Activated CD8-positive, alpha-beta memory T cell treated with anti-CD3 and anti-CD28 coated beads, Interleukin-2, amount 10 ng/mL, durations not matched to agents 7 days and 5 days (primary cell): ENCODE results near the gene UBE2E2. TPM values are rescaled to one million over a fixed set of nuclear protein-coding genes. Genes with fewer than 3 reads are reported as not detected.

ENCODE experiments used
- ATAC-seq: fragments of 150-1000 bp; cut with Tn5 transposase; one replicate; pipeline ENCODE4 v1.10.0; 2021; ENCODE audit warnings: moderate library complexity
- CTCF ChIA-PET: fragments of 350-600 bp; sonication (Branson Sonifier 250); formaldehyde crosslinking; loops from one replicate; lab custom pipeline; 2021; ENCODE audit warnings: antibody characterized with exemption; lab: Charles Lee
- DNase-seq: peaks from one replicate; pipeline ENCODE4 v3.0.0-alpha.2; 2020
- H3K27ac Mint-ChIP-seq: one replicate; pipeline ENCODE4 v1.8.0; 2021; ENCODE audit warnings: mild to moderate bottlenecking, mixed read lengths
- H3K27me3 Mint-ChIP-seq: one replicate; pipeline ENCODE4 v1.8.0; 2021; ENCODE audit warnings: mixed read lengths
- H3K36me3 Mint-ChIP-seq: one replicate; pipeline ENCODE4 v1.8.0; 2021; ENCODE audit warnings: mild to moderate bottlenecking, mixed read lengths
- H3K4me1 Mint-ChIP-seq: one replicate; pipeline ENCODE4 v1.8.0; 2021; ENCODE audit warnings: mixed read lengths
- H3K4me3 Mint-ChIP-seq: one replicate; pipeline ENCODE4 v1.8.0; 2021; ENCODE audit warnings: mild to moderate bottlenecking, moderate library complexity, mixed read lengths
- H3K9me3 Mint-ChIP-seq: one replicate; pipeline ENCODE4 v1.8.0; 2022; ENCODE audit warnings: low read depth, mixed read lengths
- total RNA-seq, 2 experiments: library from RNA; stranded (reverse); gene quantifications; one replicate each; pipeline ENCODE4 v1.2.3, GENCODE V29; 2021

UBE2E2 gene
- total RNA-seq, 2 experiments from 2014 or later, result 0.77 to 0.82 TPM

DNA sequence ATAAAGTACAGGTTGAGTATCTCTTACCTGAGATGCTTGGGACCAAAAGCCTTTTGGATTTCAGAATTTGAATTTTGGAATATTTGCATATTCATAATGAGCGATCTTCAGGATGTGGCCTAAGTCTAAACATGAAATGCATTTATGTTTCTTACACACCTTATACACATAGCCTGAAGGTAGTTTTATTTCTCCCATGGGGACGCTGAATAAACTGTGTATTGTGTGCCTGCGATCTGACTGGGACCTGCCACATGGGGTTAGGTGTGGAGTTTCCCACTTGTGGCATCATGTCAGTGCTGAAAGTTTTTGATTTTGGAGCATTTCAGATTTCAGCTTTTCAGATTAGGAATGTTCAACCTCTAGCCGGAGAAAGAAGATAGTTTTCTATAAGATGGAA, 35.5 kb downstream of the UBE2E2 start:
- CTCF ChIA-PET, result no interaction called here
- DNase-seq (no peak), ATAC-seq (no peak)
- H3K36me3 Mint-ChIP-seq, result no peaks in the 10 kb centered on the region
- H3K4me1 Mint-ChIP-seq, result no peaks in the 10 kb centered on the region
- no peaks in the 10 kb centered on the region for H3K27me3 Mint-ChIP-seq
- H3K27ac Mint-ChIP-seq, result no peak overlapping the region
- H3K4me3 Mint-ChIP-seq, result no peak overlapping the region
- H3K9me3 Mint-ChIP-seq, result no peaks in the 10 kb centered on the region

DNA sequence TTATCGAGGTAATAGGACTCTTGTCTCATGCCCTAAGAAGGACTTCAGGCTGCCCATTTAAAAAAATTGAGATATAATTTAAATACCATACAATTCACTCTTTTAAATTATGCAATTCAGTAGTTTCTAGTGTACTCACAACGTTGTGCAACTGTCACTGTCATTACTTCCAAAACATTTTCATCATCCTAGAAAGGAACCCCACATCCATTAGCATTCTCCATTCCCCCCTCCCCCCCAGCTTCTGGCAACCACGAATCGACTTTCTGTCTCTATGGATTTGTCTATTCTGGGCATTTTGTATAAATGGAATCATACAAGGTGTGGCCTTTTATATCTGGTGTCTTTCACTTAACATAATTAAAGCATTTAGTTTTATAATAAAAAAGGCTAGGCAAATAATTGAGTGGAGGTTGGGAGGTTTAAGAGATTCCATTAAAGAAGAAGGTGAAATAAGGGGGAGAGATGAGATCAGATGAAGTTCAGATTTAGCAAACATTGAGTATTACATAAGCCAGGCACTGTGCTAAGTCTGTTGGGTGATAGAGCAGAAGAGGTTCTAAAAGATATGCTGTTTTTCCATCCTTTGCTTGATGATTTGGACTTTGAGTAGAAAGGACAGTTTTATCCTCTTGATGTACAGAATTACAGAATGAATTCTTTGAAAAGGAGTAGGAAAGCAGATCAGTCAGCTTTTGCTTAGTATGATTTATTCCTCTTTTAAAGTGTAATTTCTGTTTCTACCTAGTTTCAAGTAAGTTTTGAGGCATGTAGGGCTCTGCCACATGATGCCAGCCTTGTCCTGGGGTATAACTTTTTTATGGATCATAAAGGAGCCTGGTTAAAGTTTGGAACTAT, 36.3 kb downstream of the UBE2E2 start:
- ATAC-seq, result no peak
- no peaks in the 10 kb centered on the region for H3K4me1 Mint-ChIP-seq
- H3K9me3 Mint-ChIP-seq, result no peaks in the 10 kb centered on the region
- DNase-seq, result no peak
- H3K27me3 Mint-ChIP-seq, result no peaks in the 10 kb centered on the region
- CTCF ChIA-PET, result no interaction called here
- H3K4me3 Mint-ChIP-seq, result no peak overlapping the region
- H3K36me3 Mint-ChIP-seq, result no peaks in the 10 kb centered on the region
- H3K27ac Mint-ChIP-seq, result no peak overlapping the region

DNA sequence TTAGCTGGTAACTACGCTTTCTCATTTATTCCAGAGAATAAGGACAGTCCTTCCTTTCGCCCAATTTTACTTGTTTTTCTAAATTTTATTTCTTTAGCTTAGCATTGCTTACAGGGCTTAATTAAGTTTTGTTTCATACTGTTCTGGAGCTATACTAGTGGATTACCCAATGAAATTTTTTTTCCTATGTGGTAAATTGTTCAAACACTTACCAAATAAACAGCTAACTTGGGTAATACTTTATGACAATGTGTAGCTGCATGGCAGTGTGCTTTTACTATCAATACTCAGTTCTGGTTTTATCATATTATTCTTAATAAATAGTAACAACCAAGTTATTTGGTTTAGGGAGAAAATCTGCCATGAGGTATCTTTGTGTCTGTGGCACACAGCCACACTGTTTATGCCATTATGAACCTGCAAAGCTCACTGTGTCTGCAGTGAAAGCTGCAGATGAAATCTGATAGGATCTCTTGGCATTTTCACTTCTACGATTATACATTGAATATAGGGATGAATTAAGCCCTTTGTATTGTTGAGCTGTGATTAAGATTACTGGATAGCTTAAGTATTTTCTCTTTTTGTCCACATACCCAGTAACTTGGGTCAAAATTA, 37.2 kb downstream of the UBE2E2 start:
- ATAC-seq, result no peak
- Mint-ChIP-seq H3K27ac (no peak overlapping the region), H3K4me1 (no peaks in the 10 kb centered on the region), H3K27me3 (no peaks in the 10 kb centered on the region), H3K4me3 (no peak overlapping the region), H3K9me3 (no peaks in the 10 kb centered on the region), H3K36me3 (no peaks in the 10 kb centered on the region)
- CTCF ChIA-PET, result no interaction called here
- no peak for DNase-seq

DNA sequence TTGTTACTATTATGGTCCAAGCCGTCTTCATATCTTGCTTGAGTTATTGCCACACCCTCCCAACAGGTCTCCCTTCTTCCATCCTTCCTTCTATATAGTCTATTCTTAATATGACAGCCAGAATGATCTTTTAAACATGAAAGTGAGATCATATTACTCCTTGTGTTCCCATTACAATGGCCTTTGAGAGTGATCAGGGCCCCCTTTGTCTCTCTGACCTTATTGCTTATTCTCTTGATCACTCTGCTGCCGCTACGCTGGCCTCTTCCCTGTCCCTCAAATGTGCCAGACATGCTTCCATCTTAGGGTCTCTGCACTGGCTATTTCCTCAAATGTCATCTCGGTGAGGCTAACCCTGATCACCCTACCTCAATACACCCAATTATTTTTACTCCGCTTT, 38.1 kb downstream of the UBE2E2 start:
- Mint-ChIP-seq H3K4me3 (no peak overlapping the region), H3K27ac (no peak overlapping the region), H3K27me3 (no peaks in the 10 kb centered on the region), H3K9me3 (no peaks in the 10 kb centered on the region), H3K4me1 (no peaks in the 10 kb centered on the region), H3K36me3 (no peaks in the 10 kb centered on the region)
- CTCF ChIA-PET, result no interaction called here
- ATAC-seq, result no peak
- no peak for DNase-seq

DNA sequence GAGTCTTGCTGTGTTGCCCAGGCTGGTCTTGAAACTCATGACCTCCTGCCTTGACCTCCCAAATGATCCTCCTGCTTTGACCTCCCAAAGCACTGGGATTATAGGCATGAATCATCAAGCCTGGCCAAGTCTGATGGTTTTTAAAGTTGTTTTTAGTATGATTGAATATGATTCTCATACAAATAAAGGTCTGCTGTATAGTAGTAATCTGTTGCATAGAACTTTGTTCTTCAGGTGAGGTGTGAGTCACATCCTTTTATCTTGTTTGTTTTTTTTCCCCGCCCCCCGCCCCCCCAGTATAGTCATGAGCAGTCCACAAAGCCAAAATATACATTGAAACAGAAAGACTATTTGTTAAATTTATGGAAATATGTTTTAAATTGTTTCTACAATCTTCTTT, 39.0 kb downstream of the UBE2E2 start:
- no peak for ATAC-seq
- Mint-ChIP-seq H3K9me3 (no peaks in the 10 kb centered on the region), H3K4me1 (no peaks in the 10 kb centered on the region), H3K27me3 (no peaks in the 10 kb centered on the region), H3K27ac (no peak overlapping the region), H3K4me3 (no peak overlapping the region), H3K36me3 (no peaks in the 10 kb centered on the region)
- CTCF ChIA-PET, result no interaction called here
- DNase-seq, result no peak

DNA sequence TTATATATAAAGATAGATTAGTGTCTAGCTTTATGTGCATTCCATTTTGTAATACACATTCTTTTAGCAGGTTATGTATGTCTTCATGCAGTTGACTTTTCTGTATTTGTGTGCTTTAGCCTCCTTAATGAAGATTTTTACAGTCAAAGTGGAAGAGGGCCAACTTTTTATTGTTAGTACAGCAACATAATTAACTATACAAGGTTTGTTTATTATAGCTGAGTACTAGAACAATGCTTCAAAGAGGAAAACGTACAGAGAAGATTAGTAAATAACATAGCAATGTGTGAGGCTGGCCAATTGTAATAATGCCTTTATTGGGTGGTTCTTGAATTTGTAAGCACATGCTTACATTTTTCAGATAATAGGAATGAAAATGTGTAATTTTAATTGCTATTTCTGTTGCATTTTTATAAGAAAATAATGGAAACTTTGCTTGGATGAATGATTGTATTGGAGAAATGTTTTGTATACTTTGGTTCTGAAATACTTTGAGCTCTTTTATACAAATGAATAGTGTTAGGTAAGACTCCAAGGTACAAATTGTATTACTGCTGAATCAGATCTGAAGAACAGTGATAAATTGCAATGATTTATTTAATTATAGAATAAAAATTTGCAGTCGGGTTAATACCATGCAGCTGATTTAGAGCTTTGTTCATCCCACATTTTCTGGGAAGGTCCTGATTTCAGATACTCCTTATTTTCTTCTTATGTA, 41.4 kb downstream of the UBE2E2 start:
- H3K9me3 Mint-ChIP-seq, result no peaks in the 10 kb centered on the region
- no peaks in the 10 kb centered on the region for H3K36me3 Mint-ChIP-seq
- no peak for DNase-seq
- H3K27me3 Mint-ChIP-seq, result no peaks in the 10 kb centered on the region
- CTCF ChIA-PET, result no interaction called here
- H3K4me3 Mint-ChIP-seq, result no peak overlapping the region
- ATAC-seq, result no peak
- no peaks in the 10 kb centered on the region for H3K4me1 Mint-ChIP-seq
- no peak overlapping the region for H3K27ac Mint-ChIP-seq

DNA sequence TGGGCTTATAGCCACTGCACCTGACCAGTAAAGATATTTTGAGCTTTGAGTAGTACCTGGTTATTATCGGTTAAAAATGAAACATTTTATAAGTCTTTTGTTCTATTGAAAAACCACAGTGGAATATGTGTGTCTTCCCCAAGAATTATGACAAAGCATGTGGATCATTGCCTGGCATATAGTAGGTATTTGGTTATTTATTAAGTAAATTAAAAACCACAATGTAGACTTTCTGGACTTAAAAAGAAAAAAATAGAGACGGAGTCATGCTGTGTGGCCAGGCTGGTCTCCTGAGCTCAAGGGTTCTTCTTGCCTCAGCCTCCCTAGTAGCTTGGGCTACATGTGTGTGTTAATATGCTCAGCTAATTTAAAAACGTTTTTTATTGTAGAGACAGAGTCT, 43.5 kb downstream of the UBE2E2 start:
- no peak for DNase-seq
- H3K27me3 Mint-ChIP-seq, result no peaks in the 10 kb centered on the region
- H3K4me3 Mint-ChIP-seq, result no peak overlapping the region
- H3K9me3 Mint-ChIP-seq, result no peaks in the 10 kb centered on the region
- H3K27ac Mint-ChIP-seq, result no peak overlapping the region
- no peaks in the 10 kb centered on the region for H3K4me1 Mint-ChIP-seq
- CTCF ChIA-PET, result no interaction called here
- no peaks in the 10 kb centered on the region for H3K36me3 Mint-ChIP-seq
- no peak for ATAC-seq

DNA sequence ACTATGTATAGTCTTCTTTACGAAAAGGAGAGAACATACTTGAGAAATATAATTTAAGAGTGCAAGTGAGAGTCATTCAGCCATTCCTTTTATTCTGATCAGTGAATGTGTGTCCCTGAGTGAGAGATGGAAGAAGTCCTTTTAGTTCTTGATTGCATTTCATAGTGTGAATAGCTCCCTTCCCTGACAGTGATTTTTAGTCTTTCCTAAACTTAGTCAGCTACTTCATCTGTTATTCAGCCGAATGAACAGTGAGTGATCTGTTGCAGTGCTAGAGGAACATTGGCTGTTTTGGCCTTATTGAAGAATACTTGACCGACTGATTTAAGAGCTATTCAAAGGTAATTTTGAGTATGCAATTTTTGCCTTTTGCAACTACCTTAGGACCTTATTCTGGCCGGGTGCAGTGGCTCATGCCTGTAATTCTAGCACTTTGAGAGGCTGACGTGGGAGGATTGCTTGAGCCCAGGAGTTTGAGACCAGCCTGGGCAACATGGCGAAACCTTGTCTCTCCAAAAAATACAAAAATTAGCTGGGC, 45.5 kb downstream of the UBE2E2 start:
- Mint-ChIP-seq H3K9me3 (no peaks in the 10 kb centered on the region), H3K27me3 (no peaks in the 10 kb centered on the region), H3K4me3 (no peak overlapping the region), H3K4me1 (no peaks in the 10 kb centered on the region), H3K27ac (no peak overlapping the region), H3K36me3 (no peaks in the 10 kb centered on the region)
- CTCF ChIA-PET, result no interaction called here
- ATAC-seq (no peak), DNase-seq (no peak)

DNA sequence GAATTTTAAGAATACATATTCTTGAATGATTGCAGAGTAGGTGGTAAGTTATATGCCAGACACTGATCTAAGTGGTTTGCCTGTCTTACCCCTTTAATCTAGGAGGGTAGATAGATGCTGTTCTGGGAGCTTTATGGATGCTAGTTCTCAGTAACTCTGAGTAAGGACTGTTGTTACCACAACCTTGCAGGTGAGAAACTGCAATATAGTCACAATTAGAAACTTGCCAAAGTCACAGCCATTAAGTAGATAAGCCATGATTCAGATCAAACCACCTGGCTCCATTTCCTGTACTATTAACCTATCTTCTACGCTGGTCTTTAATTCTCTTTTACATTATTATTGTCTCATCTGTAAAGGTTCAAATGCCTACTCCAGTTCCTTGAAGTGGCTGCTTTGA, 46.8 kb downstream of the UBE2E2 start:
- DNase-seq (no peak), ATAC-seq (no peak)
- Mint-ChIP-seq H3K9me3 (no peaks in the 10 kb centered on the region), H3K4me1 (no peaks in the 10 kb centered on the region), H3K27ac (no peak overlapping the region), H3K27me3 (no peaks in the 10 kb centered on the region), H3K36me3 (no peaks in the 10 kb centered on the region), H3K4me3 (no peak overlapping the region)
- CTCF ChIA-PET, result no interaction called here

DNA sequence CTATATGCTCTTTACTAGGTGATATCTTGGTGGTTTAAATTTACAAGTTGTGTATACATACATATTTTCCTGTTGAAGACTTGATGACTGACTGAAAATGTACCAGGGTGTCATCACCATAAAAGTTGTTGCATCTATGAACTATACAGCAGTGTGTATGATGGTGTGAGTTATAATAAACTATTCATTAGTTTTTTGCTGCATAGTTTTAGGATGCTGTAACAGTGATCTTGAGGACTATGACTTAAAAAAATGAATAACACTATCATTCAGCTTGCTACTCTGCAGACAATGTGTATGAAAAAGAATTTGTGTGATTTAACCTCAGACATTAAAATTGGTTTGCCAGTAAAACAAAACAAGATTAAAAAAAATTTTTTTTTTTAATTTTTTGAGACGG, 49.0 kb downstream of the UBE2E2 start:
- Mint-ChIP-seq H3K4me1 (no peaks in the 10 kb centered on the region), H3K9me3 (no peaks in the 10 kb centered on the region), H3K27me3 (no peaks in the 10 kb centered on the region), H3K4me3 (no peak overlapping the region), H3K36me3 (no peaks in the 10 kb centered on the region), H3K27ac (no peak overlapping the region)
- ATAC-seq (no peak), DNase-seq (no peak)
- CTCF ChIA-PET, result no interaction called here

DNA sequence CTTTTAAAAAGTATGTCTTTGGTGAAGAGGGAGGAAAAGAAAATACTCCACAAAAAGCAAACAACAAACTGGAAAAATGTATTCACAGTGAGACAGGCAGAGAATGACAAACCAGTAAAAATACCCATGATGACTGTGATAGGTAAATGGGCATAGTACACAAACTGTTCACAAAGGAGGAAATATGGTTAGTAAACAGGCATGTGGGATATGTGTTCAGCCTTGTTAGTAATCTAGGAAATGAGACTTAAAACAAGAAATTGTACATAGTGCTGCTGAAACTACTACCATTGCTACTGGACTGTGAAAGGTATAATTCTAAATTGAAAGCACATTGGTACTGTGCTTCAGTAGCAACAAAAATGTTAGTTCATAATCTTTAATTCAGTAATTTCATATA, 50.1 kb downstream of the UBE2E2 start:
- Mint-ChIP-seq H3K4me1 (no peaks in the 10 kb centered on the region), H3K27me3 (no peaks in the 10 kb centered on the region), H3K36me3 (no peaks in the 10 kb centered on the region), H3K27ac (no peak overlapping the region), H3K9me3 (peaks cover 4% of the 10 kb centered on the region), H3K4me3 (no peak overlapping the region)
- ATAC-seq, result no peak
- CTCF ChIA-PET, result no interaction called here
- no peak for DNase-seq

DNA sequence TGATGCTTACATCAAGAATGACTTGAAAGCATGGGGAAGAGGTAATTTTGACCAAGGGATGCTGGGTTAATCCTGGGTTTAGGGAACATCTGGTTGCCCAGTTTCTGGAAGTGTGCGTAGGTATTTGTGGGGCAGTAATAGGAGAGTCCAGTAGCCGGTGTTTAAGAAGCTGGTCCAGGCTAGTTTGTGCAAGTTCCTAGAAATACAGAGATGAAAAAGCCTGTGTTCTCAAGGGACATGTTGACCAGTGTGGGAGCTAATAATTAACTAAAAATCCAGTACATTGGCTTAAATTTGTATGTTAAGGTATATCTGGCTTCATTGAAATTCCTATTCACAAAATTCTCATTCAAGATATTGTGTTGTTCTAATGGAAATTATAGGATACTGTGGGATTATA, 51.2 kb downstream of the UBE2E2 start:
- CTCF ChIA-PET, result no interaction called here
- H3K27me3 Mint-ChIP-seq, result no peaks in the 10 kb centered on the region
- H3K9me3 Mint-ChIP-seq, result peaks cover 4% of the 10 kb centered on the region
- no peaks in the 10 kb centered on the region for H3K4me1 Mint-ChIP-seq
- no peak overlapping the region for H3K27ac Mint-ChIP-seq
- H3K4me3 Mint-ChIP-seq, result no peak overlapping the region
- DNase-seq (no peak), ATAC-seq (no peak)
- no peaks in the 10 kb centered on the region for H3K36me3 Mint-ChIP-seq

DNA sequence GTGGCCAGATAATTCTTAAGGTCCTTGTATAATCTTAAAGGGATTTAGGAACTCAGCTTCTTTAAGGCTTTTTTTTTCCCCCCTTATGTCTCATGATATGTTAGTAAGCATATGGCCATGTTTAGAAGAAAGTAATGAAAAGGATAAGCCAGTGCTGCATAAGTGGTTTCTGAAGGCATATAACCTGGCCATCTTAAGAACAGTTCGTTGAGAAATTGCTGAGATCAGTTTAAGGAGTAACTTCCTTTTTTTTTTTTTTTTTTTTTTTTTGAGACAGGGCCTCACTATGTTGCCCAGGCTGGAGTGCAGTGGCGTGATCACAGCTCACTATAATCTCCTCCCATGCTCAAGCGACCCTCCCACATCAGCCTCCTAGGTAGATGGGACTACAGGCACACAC, 51.7 kb downstream of the UBE2E2 start:
- DNase-seq, result no peak
- H3K9me3 Mint-ChIP-seq, result peaks cover 4% of the 10 kb centered on the region
- no peaks in the 10 kb centered on the region for H3K4me1 Mint-ChIP-seq
- no peak overlapping the region for H3K4me3 Mint-ChIP-seq
- CTCF ChIA-PET, result no interaction called here
- H3K27ac Mint-ChIP-seq, result no peak overlapping the region
- H3K36me3 Mint-ChIP-seq, result no peaks in the 10 kb centered on the region
- H3K27me3 Mint-ChIP-seq, result no peaks in the 10 kb centered on the region
- ATAC-seq, result no peak
